Measurements from ENCODE around the gene NAT14.

DNA sequence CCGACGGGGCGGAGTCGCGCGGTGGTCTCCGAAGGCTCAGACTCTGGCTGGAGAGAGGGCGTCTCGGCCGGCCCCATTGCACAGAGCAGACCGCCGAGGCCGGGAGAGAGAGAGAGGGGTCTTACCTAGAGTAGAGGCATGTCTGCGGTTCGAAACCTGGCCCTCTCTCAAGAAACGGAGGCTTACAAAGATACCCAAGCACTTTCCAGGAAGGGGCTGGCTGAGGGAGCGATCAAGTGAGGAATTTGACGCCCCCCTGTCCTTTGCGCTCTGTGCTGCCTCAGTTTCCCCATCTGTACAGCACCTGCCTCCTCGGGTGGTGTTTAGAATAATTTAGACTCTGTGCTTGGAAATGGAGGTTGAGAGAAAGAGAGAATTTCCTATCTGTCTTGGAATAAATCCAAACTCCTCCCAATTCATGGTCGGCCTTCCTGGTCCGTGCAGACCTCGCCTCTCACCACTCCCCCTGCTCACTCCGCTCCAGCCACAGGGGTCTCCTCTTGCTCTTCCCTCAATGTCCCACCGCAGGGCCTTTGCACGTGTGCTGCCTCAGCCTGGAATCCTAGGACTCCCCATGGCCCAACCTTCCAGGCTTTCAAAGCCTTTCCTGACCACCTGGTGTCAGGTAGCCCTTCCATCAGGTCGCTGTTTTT, 22.9 kb upstream of the NAT14 start:
- TF ChIP-seq SMC3 (conservative IDR thresholded peaks at IDR 0.05; ENCODE audit: poor library complexity) (no peak), EZH2 (IDR thresholded peaks at IDR 0.05; ENCODE audit: borderline replicate concordance, insufficient read depth, low read length, poor library complexity, severe bottlenecking) (no peak), POLR2AphosphoS5 (IDR thresholded peaks at IDR 0.05) (peak; percentile 41)
- TF ChIP-seq, protein P1, sequence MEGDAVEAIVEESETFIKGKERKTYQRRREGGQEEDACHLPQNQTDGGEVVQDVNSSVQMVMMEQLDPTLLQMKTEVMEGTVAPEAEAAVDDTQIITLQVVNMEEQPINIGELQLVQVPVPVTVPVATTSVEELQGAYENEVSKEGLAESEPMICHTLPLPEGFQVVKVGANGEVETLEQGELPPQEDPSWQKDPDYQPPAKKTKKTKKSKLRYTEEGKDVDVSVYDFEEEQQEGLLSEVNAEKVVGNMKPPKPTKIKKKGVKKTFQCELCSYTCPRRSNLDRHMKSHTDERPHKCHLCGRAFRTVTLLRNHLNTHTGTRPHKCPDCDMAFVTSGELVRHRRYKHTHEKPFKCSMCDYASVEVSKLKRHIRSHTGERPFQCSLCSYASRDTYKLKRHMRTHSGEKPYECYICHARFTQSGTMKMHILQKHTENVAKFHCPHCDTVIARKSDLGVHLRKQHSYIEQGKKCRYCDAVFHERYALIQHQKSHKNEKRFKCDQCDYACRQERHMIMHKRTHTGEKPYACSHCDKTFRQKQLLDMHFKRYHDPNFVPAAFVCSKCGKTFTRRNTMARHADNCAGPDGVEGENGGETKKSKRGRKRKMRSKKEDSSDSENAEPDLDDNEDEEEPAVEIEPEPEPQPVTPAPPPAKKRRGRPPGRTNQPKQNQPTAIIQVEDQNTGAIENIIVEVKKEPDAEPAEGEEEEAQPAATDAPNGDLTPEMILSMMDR (IDR thresholded peaks at IDR 0.05; ENCODE audit: poor library complexity, severe bottlenecking), result no peak
- TF ChIP-seq, protein P2, sequence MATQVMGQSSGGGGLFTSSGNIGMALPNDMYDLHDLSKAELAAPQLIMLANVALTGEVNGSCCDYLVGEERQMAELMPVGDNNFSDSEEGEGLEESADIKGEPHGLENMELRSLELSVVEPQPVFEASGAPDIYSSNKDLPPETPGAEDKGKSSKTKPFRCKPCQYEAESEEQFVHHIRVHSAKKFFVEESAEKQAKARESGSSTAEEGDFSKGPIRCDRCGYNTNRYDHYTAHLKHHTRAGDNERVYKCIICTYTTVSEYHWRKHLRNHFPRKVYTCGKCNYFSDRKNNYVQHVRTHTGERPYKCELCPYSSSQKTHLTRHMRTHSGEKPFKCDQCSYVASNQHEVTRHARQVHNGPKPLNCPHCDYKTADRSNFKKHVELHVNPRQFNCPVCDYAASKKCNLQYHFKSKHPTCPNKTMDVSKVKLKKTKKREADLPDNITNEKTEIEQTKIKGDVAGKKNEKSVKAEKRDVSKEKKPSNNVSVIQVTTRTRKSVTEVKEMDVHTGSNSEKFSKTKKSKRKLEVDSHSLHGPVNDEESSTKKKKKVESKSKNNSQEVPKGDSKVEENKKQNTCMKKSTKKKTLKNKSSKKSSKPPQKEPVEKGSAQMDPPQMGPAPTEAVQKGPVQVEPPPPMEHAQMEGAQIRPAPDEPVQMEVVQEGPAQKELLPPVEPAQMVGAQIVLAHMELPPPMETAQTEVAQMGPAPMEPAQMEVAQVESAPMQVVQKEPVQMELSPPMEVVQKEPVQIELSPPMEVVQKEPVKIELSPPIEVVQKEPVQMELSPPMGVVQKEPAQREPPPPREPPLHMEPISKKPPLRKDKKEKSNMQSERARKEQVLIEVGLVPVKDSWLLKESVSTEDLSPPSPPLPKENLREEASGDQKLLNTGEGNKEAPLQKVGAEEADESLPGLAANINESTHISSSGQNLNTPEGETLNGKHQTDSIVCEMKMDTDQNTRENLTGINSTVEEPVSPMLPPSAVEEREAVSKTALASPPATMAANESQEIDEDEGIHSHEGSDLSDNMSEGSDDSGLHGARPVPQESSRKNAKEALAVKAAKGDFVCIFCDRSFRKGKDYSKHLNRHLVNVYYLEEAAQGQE (IDR thresholded peaks at IDR 0.05; ENCODE audit: borderline replicate concordance), result no peak

Data from neural cell (in vitro differentiated cells).